Small intestine (tissue), 7 donors: ENCODE measurements around the gene GALNT12. TPM values are rescaled to one million over a fixed set of nuclear protein-coding genes. Genes with fewer than 3 reads are reported as not detected.

Experiments used
- DNase-seq, 2 donors: peaks; one replicate each; pipeline versions ENCODE4 v3.0.0 to v3.0.0-alpha.2; 2013
- FAIRE-seq: peaks from 2 replicates; lab custom pipeline; 2012; peaks lifted over from hg19 to GRCh38; lab: Jason Lieb, UNC
- H3K27ac ChIP-seq, 3 donors: one replicate each; pipeline ENCODE4 v1.5.1; 2013; ENCODE audit warnings: low read length in 2 of 3, mild to moderate bottlenecking in 2 of 3, control low read depth in 1 of 3, inconsistent platforms in 1 of 3, low read depth in 1 of 3, moderate library complexity in 1 of 3
- H3K27me3 ChIP-seq, 3 donors: one replicate each; pipeline ENCODE4 v1.6.1; 2013; ENCODE audit warnings: low read length in 3 of 3, inconsistent platforms in 1 of 3; ENCODE audit not compliant: control insufficient read depth in 3 of 3, insufficient read depth in 3 of 3
- H3K36me3 ChIP-seq, 3 donors: one replicate each; pipeline ENCODE4 v1.6.1; 2013; ENCODE audit warnings: low read length in 3 of 3, inconsistent platforms in 1 of 3, low read depth in 1 of 3, mild to moderate bottlenecking in 1 of 3, moderate library complexity in 1 of 3; ENCODE audit not compliant: control insufficient read depth in 3 of 3, insufficient read depth in 2 of 3
- H3K4me1 ChIP-seq, 3 donors: one replicate each; pipeline ENCODE4 v1.6.1; 2013; ENCODE audit warnings: low read length in 2 of 3, inconsistent platforms in 1 of 3, low read depth in 1 of 3, mild to moderate bottlenecking in 1 of 3, moderate library complexity in 1 of 3; ENCODE audit not compliant: control insufficient read depth in 3 of 3, insufficient read depth in 2 of 3
- H3K4me3 ChIP-seq, 3 donors: one replicate each; pipeline ENCODE4 v1.5.1; 2013; ENCODE audit warnings: low read length in 3 of 3, control low read depth in 1 of 3, inconsistent platforms in 1 of 3, low read depth in 1 of 3, mild to moderate bottlenecking in 1 of 3, moderate library complexity in 1 of 3
- H3K9me3 ChIP-seq, 2 donors: one replicate each; pipeline ENCODE4 v1.6.1; 2013; ENCODE audit warnings: low read depth in 1 of 2, low read length in 1 of 2; ENCODE audit not compliant: control insufficient read depth in 2 of 2, insufficient read depth in 1 of 2
- WGBS, 3 donors: extraction: QIAGEN DNeasy Blood & Tissue Kit; methylation state at CpG; one replicate each; pipeline ENCODE4 v1.1.7; 2013; 5-methylcytosine and 5-hydroxymethylcytosine counted together
- polyA plus RNA-seq, 4 donors: library from polyadenylated mRNA; stranded (reverse) in 3 of 4; unstranded in 1 of 4; fragments of 200-250 nt in 3 of 4; fragments of 120-200 nt in 1 of 4; gene quantifications; one replicate each; pipeline versions ENCODE4 v1.2.1 to v1.2.3, GENCODE V29; 2013
- donor health status: healthy with polysubstance abuse.
- donor health status: control.
- donor health status: control.
- donor health status: Bipolar disorder and iron deficiency.
- donor health status: healthy.

The GALNT12 gene
- polyA plus RNA-seq, 4 donors: 7.8 to 47.1 (median 17.7) TPM

- H3K4me3 ChIP-seq: no peak overlapping the region
- 84 to 98% (median 89%) methylated on average over 4 of the region's 4 CpGs for WGBS, 3 donors
- DNase-seq (peak; percentile 67 to 70), FAIRE-seq (no peak)
- no peaks in the 10 kb centered on the region for H3K27me3 ChIP-seq
- H3K27ac ChIP-seq: peak overlapping the region in 1 of 3 donors; percentile 71
- H3K9me3 ChIP-seq: no peaks in the 10 kb centered on the region
- H3K4me1 ChIP-seq: peaks cover 0 to 49% (median 3%) of the 10 kb centered on the region in 3 donors
- H3K36me3 ChIP-seq: peaks cover 0 to 51% (median 0%) of the 10 kb centered on the region in 3 donors
These were observed 20.5 kb upstream of the GALNT12 start for GRCh38 chr9:98786750-98787510.

GRCh38 chr9:98787766-98788335 is 19.6 kb upstream of the GALNT12 start:
- WGBS, 3 donors: 93 to 96% (median 94%) methylated on average over 12 of the region's 12 CpGs
- no peak overlapping the region for H3K4me3 ChIP-seq
- FAIRE-seq (no peak), DNase-seq (no peak)
- H3K9me3 ChIP-seq: no peaks in the 10 kb centered on the region
- no peaks in the 10 kb centered on the region for H3K27me3 ChIP-seq
- peaks cover 0 to 46% (median 4%) of the 10 kb centered on the region in 3 donors for H3K4me1 ChIP-seq
- peaks cover 0 to 54% (median 0%) of the 10 kb centered on the region in 3 donors for H3K36me3 ChIP-seq
- H3K27ac ChIP-seq: no peak overlapping the region

GRCh38 chr9:98789483-98790133 is 17.9 kb upstream of the GALNT12 start:
- no peak overlapping the region for H3K4me3 ChIP-seq
- H3K27me3 ChIP-seq: no peaks in the 10 kb centered on the region
- WGBS, 3 donors: 94 to 97% (median 97%) methylated on average over 5 of the region's 5 CpGs
- no peaks in the 10 kb centered on the region for H3K9me3 ChIP-seq
- DNase-seq (no peak), FAIRE-seq (no peak)
- H3K36me3 ChIP-seq: peaks cover 0 to 44% (median 0%) of the 10 kb centered on the region in 3 donors
- peaks cover 0 to 33% (median 4%) of the 10 kb centered on the region in 3 donors for H3K4me1 ChIP-seq
- H3K27ac ChIP-seq: no peak overlapping the region

GRCh38 chr9:98790134-98790841 is 17.2 kb upstream of the GALNT12 start:
- no peak for DNase-seq
- whole genome bisulfite sequencing, 3 donors: 85 to 92% (median 89%) methylated on average over 25 of the region's 25 CpGs
- Histone ChIP-seq H3K27me3 (no peaks in the 10 kb centered on the region), H3K9me3 (no peaks in the 10 kb centered on the region), H3K27ac (no peak overlapping the region), H3K4me1 (peaks cover 0 to 40% (median 4%) of the 10 kb centered on the region in 3 donors), H3K4me3 (no peak overlapping the region), H3K36me3 (peaks cover 0 to 42% (median 0%) of the 10 kb centered on the region in 3 donors)
- no peak for FAIRE-seq

GRCh38 chr9:98790842-98791607 is 16.4 kb upstream of the GALNT12 start:
- Histone ChIP-seq H3K27ac (peak overlapping the region in 1 of 3 donors; percentile 65), H3K36me3 (peaks cover 0 to 38% (median 0%) of the 10 kb centered on the region in 3 donors), H3K27me3 (no peaks in the 10 kb centered on the region), H3K9me3 (no peaks in the 10 kb centered on the region), H3K4me3 (no peak overlapping the region), H3K4me1 (peaks cover 0 to 43% (median 4%) of the 10 kb centered on the region in 3 donors)
- DNase-seq (peak; percentile 77 to 91), FAIRE-seq (no peak)
- 47 to 56% (median 51%) methylated on average over 10 of the region's 10 CpGs for WGBS, 3 donors

- DNase-seq (peak in 1 of 2 donors; percentile 33), FAIRE-seq (no peak)
- Histone ChIP-seq H3K27me3 (no peaks in the 10 kb centered on the region), H3K27ac (peak overlapping the region in 1 of 3 donors; percentile 65), H3K9me3 (no peaks in the 10 kb centered on the region), H3K4me1 (peaks cover 0 to 38% (median 2%) of the 10 kb centered on the region in 3 donors), H3K4me3 (no peak overlapping the region), H3K36me3 (peaks cover 0 to 35% (median 0%) of the 10 kb centered on the region in 3 donors)
- WGBS, 3 donors: 81 to 85% (median 82%) methylated on average over 18 of the region's 18 CpGs
These were observed 15.6 kb upstream of the GALNT12 start for GRCh38 chr9:98791608-98792490.

- no peak for DNase-seq
- WGBS, 3 donors: 81 to 86% (median 82%) methylated on average over 2 of the region's 2 CpGs
- H3K4me3 ChIP-seq: no peak overlapping the region
- peaks cover 0 to 34% (median 2%) of the 10 kb centered on the region in 3 donors for H3K4me1 ChIP-seq
- no peaks in the 10 kb centered on the region for H3K9me3 ChIP-seq
- no peak overlapping the region for H3K27ac ChIP-seq
- no peaks in the 10 kb centered on the region for H3K27me3 ChIP-seq
- FAIRE-seq: no peak
- H3K36me3 ChIP-seq: peaks cover 0 to 28% (median 0%) of the 10 kb centered on the region in 3 donors
These were observed 14.4 kb upstream of the GALNT12 start for GRCh38 chr9:98793031-98793430.
